SK-N-SH (cell line): ENCODE measurements around the gene NRG3.

Source experiments
- CTCF ChIP-seq: fragments of 200-600 bp; sonication (generic); IDR thresholded peaks from 2 replicates; pipeline ENCODE4 v1.6.1; 2017; ENCODE audit warnings: antibody characterized with exemption, mild to moderate bottlenecking, moderate library complexity
- GABPA ChIP-seq: IDR thresholded peaks from 2 replicates; pipeline ENCODE4 v1.4.0; 2012; ENCODE audit warnings: low read depth, mild to moderate bottlenecking
- POLR2AphosphoS5 ChIP-seq: IDR thresholded peaks from 2 replicates; pipeline ENCODE4 v1.6.1; 2012; ENCODE audit warnings: low read depth, low read length

- peak; percentile 25; the same call in 1 of the 2 replicates for TF ChIP-seq POLR2AphosphoS5
- TF ChIP-seq CTCF = no peak
- TF ChIP-seq GABPA = no peak
Observed at GRCh38 chr10:82826132-82826531, 951.1 kb downstream of the NRG3 start.
